ENCODE measurements around the gene ANXA1. TPM values are rescaled to one million over a fixed set of nuclear protein-coding genes. Genes with fewer than 3 reads are reported as not detected.

Gene ANXA1
- total RNA-seq, 1 experiment from 2014 or later: 192 TPM

DNA sequence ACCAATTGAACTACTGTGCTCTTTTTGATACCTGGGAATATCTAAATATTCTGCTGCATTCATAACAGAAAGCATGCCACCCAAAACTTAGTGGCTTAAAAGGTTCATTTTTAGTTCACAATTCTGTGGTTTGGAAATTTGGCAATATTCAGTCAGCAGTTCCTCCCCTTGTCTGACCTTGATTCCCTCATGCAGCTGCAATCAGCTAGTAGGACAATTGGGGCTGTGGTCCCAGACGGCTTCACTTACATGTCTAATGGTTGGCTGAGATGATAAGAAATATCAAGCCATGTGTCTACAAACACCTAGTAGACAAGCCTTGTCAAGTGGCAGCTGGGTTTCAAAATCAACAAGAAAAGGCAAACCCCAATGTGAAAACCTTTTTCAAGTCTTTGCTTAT lies 51.3 kb downstream of the ANXA1 start:
- DNase-seq (no peak), ATAC-seq (no peak)
- H3K79me2 ChIP-seq (ENCODE audit: low read length): no peaks in the 10 kb centered on the region
- no peaks in the 10 kb centered on the region for H3K9me2 ChIP-seq (replicated peaks; ENCODE audit: low read length)
- no peaks in the 10 kb centered on the region for H3F3A ChIP-seq (ENCODE audit: low read length, unreplicated experiment)
- TF ChIP-seq, protein P1, sequence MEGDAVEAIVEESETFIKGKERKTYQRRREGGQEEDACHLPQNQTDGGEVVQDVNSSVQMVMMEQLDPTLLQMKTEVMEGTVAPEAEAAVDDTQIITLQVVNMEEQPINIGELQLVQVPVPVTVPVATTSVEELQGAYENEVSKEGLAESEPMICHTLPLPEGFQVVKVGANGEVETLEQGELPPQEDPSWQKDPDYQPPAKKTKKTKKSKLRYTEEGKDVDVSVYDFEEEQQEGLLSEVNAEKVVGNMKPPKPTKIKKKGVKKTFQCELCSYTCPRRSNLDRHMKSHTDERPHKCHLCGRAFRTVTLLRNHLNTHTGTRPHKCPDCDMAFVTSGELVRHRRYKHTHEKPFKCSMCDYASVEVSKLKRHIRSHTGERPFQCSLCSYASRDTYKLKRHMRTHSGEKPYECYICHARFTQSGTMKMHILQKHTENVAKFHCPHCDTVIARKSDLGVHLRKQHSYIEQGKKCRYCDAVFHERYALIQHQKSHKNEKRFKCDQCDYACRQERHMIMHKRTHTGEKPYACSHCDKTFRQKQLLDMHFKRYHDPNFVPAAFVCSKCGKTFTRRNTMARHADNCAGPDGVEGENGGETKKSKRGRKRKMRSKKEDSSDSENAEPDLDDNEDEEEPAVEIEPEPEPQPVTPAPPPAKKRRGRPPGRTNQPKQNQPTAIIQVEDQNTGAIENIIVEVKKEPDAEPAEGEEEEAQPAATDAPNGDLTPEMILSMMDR (conservative IDR thresholded peaks at IDR 0.05; ENCODE audit: low read depth, low read length): no peak
- TF ChIP-seq EZH2 (IDR thresholded peaks at IDR 0.05; ENCODE audit: low read length, unreplicated experiment) (no peak), EZH2phosphoT487 (IDR thresholded peaks at IDR 0.05; ENCODE audit: borderline replicate concordance, low read length) (no peak)
- H3K36me3 ChIP-seq (ENCODE audit: low read depth, low read length): no peaks in the 10 kb centered on the region; the same call in 1 of the 2 replicates
- no peak overlapping the region for H3K9ac ChIP-seq (ENCODE audit: low read length)
- no TSS peak for BruUV-seq (replicated peaks)
- H3K4me1 ChIP-seq (ENCODE audit: insufficient read depth, low read length): no peaks in the 10 kb centered on the region
- H3K4me2 ChIP-seq (ENCODE audit: low read length): no peak overlapping the region
- ChIA-PET POLR2A (ENCODE audit: unreplicated experiment) (no interaction called here), CTCF (no interaction called here)
- peaks cover 9% of the 10 kb centered on the region for H3K27me3 ChIP-seq (ENCODE audit: low read length)
- H2AFZ ChIP-seq (ENCODE audit: low read length): no peak overlapping the region
- intact Hi-C loops (cut with micrococcal nuclease): loop anchor here (10.0 kb wide), 1 partner anchor 1372 kb away; no protein-coding TSS in a partner anchor
- H4K20me1 ChIP-seq (ENCODE audit: low read length): no peaks in the 10 kb centered on the region
- H3K4me3 ChIP-seq (ENCODE audit: low read length): no peak overlapping the region
- no peaks in the 10 kb centered on the region for H3K9me3 ChIP-seq (ENCODE audit: low read length)
- H3K27ac ChIP-seq (ENCODE audit: low read length): no peak overlapping the region

DNA sequence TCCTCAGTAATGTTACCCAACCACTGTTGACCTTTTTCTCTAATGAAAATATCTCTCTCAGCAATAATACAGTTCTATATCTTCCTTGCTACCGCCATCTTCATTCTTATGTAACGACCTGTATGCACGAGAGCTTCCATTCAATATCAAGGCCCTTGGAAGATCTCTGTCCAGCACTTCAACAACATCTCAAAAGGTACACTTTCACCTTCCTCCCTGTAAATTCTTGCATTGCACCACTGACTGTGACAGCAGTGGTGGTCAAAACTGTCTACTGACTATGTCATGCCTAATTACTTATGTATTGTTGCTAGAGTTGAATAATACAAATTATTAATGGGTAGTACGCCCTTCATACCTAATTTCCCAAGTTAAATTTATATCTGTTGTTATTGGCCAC lies 53.3 kb downstream of the ANXA1 start:
- Histone ChIP-seq H3K4me3 (ENCODE audit: low read length) (no peak overlapping the region), H3K9me2 (replicated peaks; ENCODE audit: low read length) (no peaks in the 10 kb centered on the region), H2AFZ (ENCODE audit: low read length) (no peak overlapping the region), H3K4me2 (ENCODE audit: low read length) (no peak overlapping the region), H3K9me3 (ENCODE audit: low read length) (no peaks in the 10 kb centered on the region), H3K9ac (ENCODE audit: low read length) (no peak overlapping the region), H4K20me1 (ENCODE audit: low read length) (no peaks in the 10 kb centered on the region), H3K36me3 (ENCODE audit: low read depth, low read length) (no peaks in the 10 kb centered on the region; the same call in 1 of the 2 replicates), H3F3A (ENCODE audit: low read length, unreplicated experiment) (no peaks in the 10 kb centered on the region), H3K27ac (ENCODE audit: low read length) (no peak overlapping the region), H3K79me2 (ENCODE audit: low read length) (no peaks in the 10 kb centered on the region), H3K27me3 (ENCODE audit: low read length) (peaks cover 27% of the 10 kb centered on the region), H3K4me1 (ENCODE audit: insufficient read depth, low read length) (no peaks in the 10 kb centered on the region)
- intact Hi-C loops (cut with micrococcal nuclease): loop anchor here (10.0 kb wide), 1 partner anchor 1370 kb away; no protein-coding TSS in a partner anchor
- ChIA-PET POLR2A (ENCODE audit: unreplicated experiment) (no interaction called here), CTCF (no interaction called here)
- TF ChIP-seq, protein P1 (conservative IDR thresholded peaks at IDR 0.05; ENCODE audit: low read depth, low read length): no peak
- no peak for TF ChIP-seq EZH2 (IDR thresholded peaks at IDR 0.05; ENCODE audit: low read length, unreplicated experiment)
- TF ChIP-seq EZH2phosphoT487 (IDR thresholded peaks at IDR 0.05; ENCODE audit: borderline replicate concordance, low read length): no peak
- DNase-seq: no peak
- BruUV-seq (replicated peaks): no TSS peak
- no peak for ATAC-seq

DNA sequence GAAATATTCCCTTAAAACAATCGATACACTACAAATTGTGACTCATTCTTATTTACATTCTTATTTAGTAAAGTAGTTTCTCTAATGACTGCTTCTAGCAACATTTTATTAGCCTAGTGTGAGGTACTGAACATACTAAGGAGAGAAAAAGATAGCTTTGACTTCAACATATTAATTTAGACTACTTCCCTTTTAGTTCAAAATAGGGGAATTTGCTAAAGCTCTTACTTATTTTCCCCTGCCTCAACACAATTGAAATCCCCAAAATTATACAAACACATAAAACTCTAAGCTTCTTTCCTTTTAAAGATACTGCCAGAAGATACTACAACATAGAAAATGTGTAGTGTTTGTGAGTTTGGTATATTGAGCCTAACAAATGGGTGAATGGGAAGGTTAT lies 55.2 kb downstream of the ANXA1 start:
- ChIA-PET CTCF (no interaction called here), POLR2A (ENCODE audit: unreplicated experiment) (no interaction called here)
- no peak for DNase-seq
- H3K27ac ChIP-seq (ENCODE audit: low read length): no peak overlapping the region
- H3K27me3 ChIP-seq (ENCODE audit: low read length): peaks cover 37% of the 10 kb centered on the region
- no peak overlapping the region for H3K4me3 ChIP-seq (ENCODE audit: low read length)
- TF ChIP-seq EZH2 (IDR thresholded peaks at IDR 0.05; ENCODE audit: low read length, unreplicated experiment) (no peak), EZH2phosphoT487 (IDR thresholded peaks at IDR 0.05; ENCODE audit: borderline replicate concordance, low read length) (no peak)
- TF ChIP-seq, protein P1 (conservative IDR thresholded peaks at IDR 0.05; ENCODE audit: low read depth, low read length): no peak
- no peak overlapping the region for H3K4me2 ChIP-seq (ENCODE audit: low read length)
- no peaks in the 10 kb centered on the region for H3K79me2 ChIP-seq (ENCODE audit: low read length)
- ATAC-seq: no peak
- intact Hi-C loops (cut with micrococcal nuclease): loop anchor here (10.0 kb wide), 1 partner anchor 1368 kb away; no protein-coding TSS in a partner anchor
- no peaks in the 10 kb centered on the region for H3K4me1 ChIP-seq (ENCODE audit: insufficient read depth, low read length)
- no peaks in the 10 kb centered on the region for H3F3A ChIP-seq (ENCODE audit: low read length, unreplicated experiment)
- H3K9me2 ChIP-seq (replicated peaks; ENCODE audit: low read length): no peaks in the 10 kb centered on the region
- H4K20me1 ChIP-seq (ENCODE audit: low read length): no peaks in the 10 kb centered on the region
- no peak overlapping the region for H3K9ac ChIP-seq (ENCODE audit: low read length)
- no TSS peak for BruUV-seq (replicated peaks)
- H3K36me3 ChIP-seq (ENCODE audit: low read depth, low read length): no peaks in the 10 kb centered on the region
- H3K9me3 ChIP-seq (ENCODE audit: low read length): no peaks in the 10 kb centered on the region
- H2AFZ ChIP-seq (ENCODE audit: low read length): no peak overlapping the region

Data from PC-3 (cell line).